ENCODE results near the gene DNAJB6. TPM values are rescaled to one million over a fixed set of nuclear protein-coding genes. Genes with fewer than 3 reads are reported as not detected.

DNAJB6 gene
- polyA plus RNA-seq, 1 experiment = 105 TPM

GRCh38 chr7:157347217-157347904, 10.6 kb downstream of the DNAJB6 start:
- ChIA-PET POLR2A (no interaction called here), CTCF (interaction anchor here (1.5 to 1.7 kb wide), 2 partner anchors 8 to 41 kb away, joined by 3 to 5 read pairs; no protein-coding TSS in a partner anchor)
- TF ChIP-seq, protein P1, sequence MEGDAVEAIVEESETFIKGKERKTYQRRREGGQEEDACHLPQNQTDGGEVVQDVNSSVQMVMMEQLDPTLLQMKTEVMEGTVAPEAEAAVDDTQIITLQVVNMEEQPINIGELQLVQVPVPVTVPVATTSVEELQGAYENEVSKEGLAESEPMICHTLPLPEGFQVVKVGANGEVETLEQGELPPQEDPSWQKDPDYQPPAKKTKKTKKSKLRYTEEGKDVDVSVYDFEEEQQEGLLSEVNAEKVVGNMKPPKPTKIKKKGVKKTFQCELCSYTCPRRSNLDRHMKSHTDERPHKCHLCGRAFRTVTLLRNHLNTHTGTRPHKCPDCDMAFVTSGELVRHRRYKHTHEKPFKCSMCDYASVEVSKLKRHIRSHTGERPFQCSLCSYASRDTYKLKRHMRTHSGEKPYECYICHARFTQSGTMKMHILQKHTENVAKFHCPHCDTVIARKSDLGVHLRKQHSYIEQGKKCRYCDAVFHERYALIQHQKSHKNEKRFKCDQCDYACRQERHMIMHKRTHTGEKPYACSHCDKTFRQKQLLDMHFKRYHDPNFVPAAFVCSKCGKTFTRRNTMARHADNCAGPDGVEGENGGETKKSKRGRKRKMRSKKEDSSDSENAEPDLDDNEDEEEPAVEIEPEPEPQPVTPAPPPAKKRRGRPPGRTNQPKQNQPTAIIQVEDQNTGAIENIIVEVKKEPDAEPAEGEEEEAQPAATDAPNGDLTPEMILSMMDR (IDR thresholded peaks at IDR 0.05; ENCODE audit: insufficient read depth, low read depth, low read length) = no peak
- no peaks in the 10 kb centered on the region for H3K36me3 ChIP-seq (ENCODE audit: control insufficient read depth, insufficient read depth, low read length)
- peak; percentile 37 for DNase-seq (ENCODE audit: low read depth)
- H3K4me3 ChIP-seq (ENCODE audit: low read depth, low read length) = no peak overlapping the region
- H3K27me3 ChIP-seq (ENCODE audit: control insufficient read depth, insufficient read depth, low read length) = no peaks in the 10 kb centered on the region

- H3K4me3 ChIP-seq (ENCODE audit: low read depth, low read length) = no peak overlapping the region
- H3K36me3 ChIP-seq (ENCODE audit: control insufficient read depth, insufficient read depth, low read length) = no peaks in the 10 kb centered on the region
- no peak for DNase-seq (ENCODE audit: low read depth)
- CTCF ChIA-PET = interaction anchor here (1.5 kb wide), 1 partner anchor 40 kb away, joined by 3 read pairs; no protein-coding TSS in a partner anchor
- TF ChIP-seq, protein P1 (IDR thresholded peaks at IDR 0.05; ENCODE audit: insufficient read depth, low read depth, low read length) = no peak
- H3K27me3 ChIP-seq (ENCODE audit: control insufficient read depth, insufficient read depth, low read length) = no peaks in the 10 kb centered on the region
- POLR2A ChIA-PET = interaction anchor here (0.6 kb wide), 1 partner anchor 47 kb away, joined by 7 read pairs; no protein-coding TSS in a partner anchor
These were observed 11.7 kb downstream of the DNAJB6 start for GRCh38 chr7:157348548-157348947.

- Histone ChIP-seq H3K36me3 (ENCODE audit: control insufficient read depth, insufficient read depth, low read length) (no peaks in the 10 kb centered on the region), H3K4me3 (ENCODE audit: low read depth, low read length) (no peak overlapping the region), H3K27me3 (ENCODE audit: control insufficient read depth, insufficient read depth, low read length) (no peaks in the 10 kb centered on the region)
- TF ChIP-seq, protein P1 (IDR thresholded peaks at IDR 0.05; ENCODE audit: insufficient read depth, low read depth, low read length) = no peak
- no peak for DNase-seq (ENCODE audit: low read depth)
- ChIA-PET POLR2A (no interaction called here), CTCF (no interaction called here)
These were observed 15.7 kb downstream of the DNAJB6 start for GRCh38 chr7:157352516-157352915.

GRCh38 chr7:157355784-157356511, 19.1 kb downstream of the DNAJB6 start:
- TF ChIP-seq, protein P1 (IDR thresholded peaks at IDR 0.05; ENCODE audit: insufficient read depth, low read depth, low read length) = no peak
- Histone ChIP-seq H3K27me3 (ENCODE audit: control insufficient read depth, insufficient read depth, low read length) (no peaks in the 10 kb centered on the region), H3K36me3 (ENCODE audit: control insufficient read depth, insufficient read depth, low read length) (peaks cover 8% of the 10 kb centered on the region), H3K4me3 (ENCODE audit: low read depth, low read length) (no peak overlapping the region)
- ChIA-PET CTCF (interaction anchor here (0.6 to 2.7 kb wide), 3 partner anchors 10 to 1755 kb away, joined by 4 to 9 read pairs (median 5); no protein-coding TSS in a partner anchor), POLR2A (no interaction called here)
- DNase-seq (ENCODE audit: low read depth) = no peak

All from BJ (cell line).